Activated CD8-positive, alpha-beta memory T cell treated with anti-CD3 and anti-CD28 coated beads for 24 hours (primary cell): ENCODE results near the gene ADIPOR1.

ENCODE experiments used
- DNase-seq: peaks from one replicate; pipeline ENCODE4 v3.0.0-alpha.2; 2020

Gene ADIPOR1

GRCh38 chr1:202968895-202969295 lies 10.8 kb upstream of the ADIPOR1 start:
- DNase-seq = no peak

GRCh38 chr1:202968351-202968750 lies 10.2 kb upstream of the ADIPOR1 start:
- DNase-seq = no peak

- no peak for DNase-seq
Observed at GRCh38 chr1:202967684-202968281, 9.7 kb upstream of the ADIPOR1 start.

GRCh38 chr1:202966006-202966898 lies 8.1 kb upstream of the ADIPOR1 start:
- no peak for DNase-seq

GRCh38 chr1:202965422-202965821 lies 7.3 kb upstream of the ADIPOR1 start:
- no peak for DNase-seq

GRCh38 chr1:202964791-202965410 lies 6.8 kb upstream of the ADIPOR1 start:
- DNase-seq = no peak

GRCh38 chr1:202961220-202961880 lies 3.2 kb upstream of the ADIPOR1 start:
- no peak for DNase-seq

GRCh38 chr1:202959276-202959620 lies 1.1 kb upstream of the ADIPOR1 start:
- no peak for DNase-seq

- DNase-seq = no peak
Observed at GRCh38 chr1:202958544-202959275, 598 bp upstream of the ADIPOR1 start.

- DNase-seq = no peak
Observed at GRCh38 chr1:202956969-202957368, 1.1 kb downstream of the ADIPOR1 start.

GRCh38 chr1:202954057-202954745 lies 3.9 kb downstream of the ADIPOR1 start:
- no peak for DNase-seq

GRCh38 chr1:202953392-202953791 lies 4.7 kb downstream of the ADIPOR1 start:
- DNase-seq = no peak

GRCh38 chr1:202952818-202953217 lies 5.3 kb downstream of the ADIPOR1 start:
- DNase-seq = no peak

GRCh38 chr1:202952099-202952498 lies 6.0 kb downstream of the ADIPOR1 start:
- no peak for DNase-seq

GRCh38 chr1:202951437-202951836 lies 6.7 kb downstream of the ADIPOR1 start:
- DNase-seq = no peak

GRCh38 chr1:202945483-202945882 lies 12.6 kb downstream of the ADIPOR1 start:
- DNase-seq = no peak

- no peak for DNase-seq
Observed at GRCh38 chr1:202944438-202944921, 13.6 kb downstream of the ADIPOR1 start.

GRCh38 chr1:202942426-202942825 lies 15.7 kb downstream of the ADIPOR1 start:
- no peak for DNase-seq

- no peak for DNase-seq
Observed at GRCh38 chr1:202941372-202941771, 16.7 kb downstream of the ADIPOR1 start.

GRCh38 chr1:202940561-202940960 lies 17.6 kb downstream of the ADIPOR1 start:
- no peak for DNase-seq

- no peak for DNase-seq
Observed at GRCh38 chr1:202938287-202938925, 19.7 kb downstream of the ADIPOR1 start.
